Adrenal gland (tissue), 5 donors: Measurements from ENCODE around the gene PPP1R12C.

Experiments
- CTCF ChIP-seq, 6 experiments: fragments of 450-650 bp in 4 of 6; fragments of 200-600 bp in 2 of 6; sonication (generic) in 1 of 6; IDR thresholded peaks; 1 replicate in 5 of 6; 2 replicates in 1 of 6; pipeline versions ENCODE4 v1.5.1 to v1.8.0; 2016 to 2021; ENCODE audit warnings: antibody characterized with exemption in 6 of 6, mild to moderate bottlenecking in 2 of 6, moderate library complexity in 1 of 6
- POLR2A ChIP-seq, 2 donors: fragments of 450-650 bp; IDR thresholded peaks; one replicate each; pipeline ENCODE4 v1.6.1; 2017; ENCODE audit warnings: antibody characterized with exemption in 2 of 2, mild to moderate bottlenecking in 2 of 2, moderate library complexity in 1 of 2
- donor health status: DM: no; HTN: no; CAD: no.

- no peak for TF ChIP-seq CTCF (IDR thresholded peaks at IDR 0.05)
- TF ChIP-seq POLR2A (IDR thresholded peaks at IDR 0.05) = no peak
These were observed 6.1 kb downstream of the PPP1R12C start for GRCh38 chr19:55111238-55111831.
